ENCODE results near the gene C19orf18.

C19orf18 gene

GRCh38 chr19:57947088-57947418 is 27.3 kb downstream of the C19orf18 start:
- no peak for DNase-seq

- DNase-seq = no peak
These were observed 28.0 kb downstream of the C19orf18 start for GRCh38 chr19:57946316-57946715.

- DNase-seq = no peak
These were observed 32.7 kb downstream of the C19orf18 start for GRCh38 chr19:57941593-57941992.

DNA sequence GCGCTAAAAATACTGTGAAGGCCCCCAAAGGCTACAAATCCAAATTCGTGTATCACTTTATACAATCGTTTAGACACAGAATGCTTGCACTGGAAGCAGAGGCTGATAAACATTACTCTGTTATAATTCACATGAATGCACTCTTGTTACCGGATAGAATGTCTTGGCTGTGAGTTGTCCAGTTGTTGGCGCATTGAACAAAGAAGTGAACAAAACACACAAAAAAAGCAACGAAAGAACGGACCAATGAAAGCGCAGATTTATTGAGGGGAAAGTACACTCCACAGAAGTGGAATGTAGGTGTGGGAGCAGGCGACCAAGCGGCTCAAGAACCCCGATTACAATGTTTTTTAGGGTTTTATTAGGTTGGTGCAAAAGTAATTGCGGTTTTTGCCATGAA is 38.6 kb downstream of the C19orf18 start:
- no peak for DNase-seq

DNA sequence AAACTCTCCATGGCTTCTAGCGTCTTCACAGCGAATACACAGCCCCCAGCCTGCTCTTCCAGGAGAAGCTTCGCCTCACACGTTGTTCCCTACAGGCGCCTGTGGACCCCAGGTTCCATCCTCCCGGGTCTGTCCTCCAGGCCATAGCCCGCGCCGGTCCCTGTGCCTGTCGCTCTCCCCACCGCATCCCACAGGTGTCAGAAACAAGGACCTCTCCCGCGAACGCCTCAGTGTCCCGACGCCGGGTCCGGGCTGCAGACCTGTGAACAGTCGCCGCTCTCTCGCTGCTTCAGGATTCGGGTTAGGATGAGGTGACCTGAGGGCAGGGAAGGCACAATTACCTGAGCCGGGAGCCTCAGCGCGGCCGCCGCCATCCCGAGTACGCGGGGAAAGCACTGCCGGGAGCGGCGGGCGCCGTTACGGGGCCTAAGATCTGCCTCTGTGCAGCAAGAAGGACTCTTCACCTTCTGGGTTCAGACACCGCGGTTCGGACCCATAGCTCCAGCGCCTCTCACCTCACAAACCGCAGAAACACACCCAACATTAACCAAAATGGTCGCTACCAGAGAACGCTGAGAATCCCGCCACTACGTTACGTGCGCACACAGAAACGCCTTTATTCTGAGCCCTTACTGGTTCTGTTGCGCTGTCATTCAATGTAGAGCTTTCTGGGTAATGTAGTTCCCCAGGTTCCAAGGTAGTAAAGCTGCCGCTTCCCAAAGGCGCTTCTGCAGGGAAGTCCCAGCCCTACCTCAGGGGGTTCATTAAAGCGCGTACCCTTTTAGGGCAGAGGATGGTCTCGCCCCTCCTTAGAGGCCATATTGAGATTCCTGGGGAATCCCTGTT is 39.3 kb downstream of the C19orf18 start, which contains the start of gene ZNF418:
Gene ZNF418 (minus strand): TSS at position 583 of the 846 bp plus-strand sequence. CDS start 1,580 bp downstream, outside the sequence.
- DNase-seq = peak; percentile 55

GRCh38 chr19:57927587-57927986 is 46.7 kb downstream of the C19orf18 start:
- no peak for DNase-seq

DNA sequence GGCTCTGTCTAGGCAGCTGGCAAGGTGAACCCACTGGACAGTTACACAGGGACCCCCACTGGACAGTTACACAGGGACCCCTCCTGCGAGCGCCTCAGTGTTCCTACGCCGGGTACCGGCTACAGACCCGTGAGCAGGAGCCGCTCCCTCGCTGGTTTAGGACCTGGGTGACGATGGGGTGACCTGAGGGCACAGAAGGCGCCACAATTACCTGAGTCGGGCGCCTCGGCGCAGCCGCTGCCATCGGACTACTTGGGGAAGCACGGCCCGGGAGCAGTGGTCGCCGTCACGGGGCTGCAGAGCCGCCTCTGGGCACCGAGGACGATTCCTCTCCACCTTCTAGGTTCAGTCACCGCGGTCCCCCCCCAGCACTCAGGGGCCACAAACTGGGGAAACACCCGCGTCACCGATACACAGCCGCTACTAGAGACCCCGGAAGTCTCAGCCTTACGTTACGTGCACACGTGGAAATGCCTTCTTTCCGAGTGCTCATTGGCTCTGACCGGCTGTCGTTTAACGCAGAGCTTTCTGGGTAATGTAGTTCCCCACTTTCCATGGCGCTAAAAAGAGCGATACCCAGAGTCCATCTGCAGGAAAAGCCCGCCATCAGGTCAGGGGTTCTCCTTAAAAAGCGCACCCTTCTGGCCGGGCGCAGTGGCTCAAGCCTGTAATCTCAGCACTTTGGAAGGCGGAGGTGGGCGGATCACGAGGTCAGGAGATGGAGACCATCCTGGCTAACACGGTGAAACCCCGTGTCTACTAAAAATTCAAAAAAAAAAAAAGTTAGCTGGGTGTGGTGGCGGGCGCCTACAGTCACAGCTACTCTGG is 58.0 kb downstream of the C19orf18 start, which contains the start of gene ZNF417:
Gene ZNF417 (minus strand): TSS at position 425 of the 828 bp plus-strand sequence. CDS start 181 bp downstream, at position 244.
- DNase-seq = peak; percentile 72

- DNase-seq = no peak
These were observed 59.8 kb downstream of the C19orf18 start for GRCh38 chr19:57914531-57914930.
